Gastroesophageal sphincter (tissue), 4 donors: Measurements from ENCODE around the gene NPFFR1. TPM values are rescaled to one million over a fixed set of nuclear protein-coding genes. Genes with fewer than 3 reads are reported as not detected.
A peak's percentile ranks its signal among the peaks of the same experiment; 100 is the strongest.

ENCODE experiments used
- ATAC-seq: fragments of 150-250 bp; one replicate; pipeline ENCODE4 v1.9.1; 2016; ENCODE audit warnings: mild to moderate bottlenecking, moderate library complexity
- H3K27ac ChIP-seq, 4 donors: fragments of 200-600 bp; sonication (generic) in 3 of 4; 1 replicate in 3 of 4; 2 replicates in 1 of 4; pipeline ENCODE4 v1.5.1; 2016 to 2019
- H3K27me3 ChIP-seq: fragments of 200-600 bp; sonication (generic); one replicate; pipeline ENCODE4 v1.5.1; 2019
- H3K36me3 ChIP-seq, 2 donors: fragments of 200-600 bp; sonication (generic); one replicate each; pipeline ENCODE4 v1.5.1; 2019; ENCODE audit warnings: control low read depth in 1 of 2
- H3K4me1 ChIP-seq, 3 donors: fragments of 200-600 bp; sonication (generic); 1 replicate in 2 of 3; 2 replicates in 1 of 3; pipeline ENCODE4 v1.5.1; 2016 to 2019; ENCODE audit warnings: control low read depth in 2 of 3
- H3K4me3 ChIP-seq, 2 donors: fragments of 200-600 bp; sonication (generic); one replicate each; pipeline ENCODE4 v1.5.1; 2019; ENCODE audit warnings: mild to moderate bottlenecking in 1 of 2, moderate library complexity in 1 of 2
- H3K9me3 ChIP-seq, 3 donors: fragments of 200-600 bp; sonication (generic); one replicate each; pipeline ENCODE4 v1.5.1; 2017 to 2019; ENCODE audit warnings: control low read depth in 2 of 3
- EP300 ChIP-seq: sonication (generic); formaldehyde crosslinking; IDR thresholded peaks from one replicate; pipeline ENCODE4 v1.6.1; 2017; ENCODE audit warnings: antibody characterized with exemption, mild to moderate bottlenecking
- POLR2A ChIP-seq, 2 donors: fragments of 450-650 bp; IDR thresholded peaks; one replicate each; pipeline ENCODE4 v1.6.1; 2017; ENCODE audit warnings: antibody characterized with exemption in 2 of 2, mild to moderate bottlenecking in 2 of 2, moderate library complexity in 1 of 2
- POLR2AphosphoS5 ChIP-seq: sonication (generic); formaldehyde crosslinking; IDR thresholded peaks from one replicate; pipeline ENCODE4 v1.6.1; 2017; ENCODE audit warnings: antibody characterized with exemption
- WGBS, 2 donors: methylation state at CpG; one replicate each; pipeline ENCODE4 v1.1.5; 2018; ENCODE audit warnings: low coverage in 1 of 2; 5-methylcytosine and 5-hydroxymethylcytosine counted together
- total RNA-seq, 4 donors: library from RNA; depleted of rRNA; stranded (reverse); fragments of >200 nt; gene quantifications; one replicate each; pipeline ENCODE4 v1.1.0, GENCODE V29; 2016
- TF ChIP-seq, protein P1 (sequence below), 4 experiments: fragments of 200-600 bp in 2 of 4; fragments of 450-650 bp in 2 of 4; sonication (generic) in 1 of 4; IDR thresholded peaks; one replicate each; pipeline ENCODE4 v1.5.1; 2017 to 2019; ENCODE audit warnings: antibody characterized with exemption in 4 of 4, mild to moderate bottlenecking in 2 of 4, moderate library complexity in 2 of 4

Gene NPFFR1
- total RNA-seq, 4 donors from 2014 or later: under 0.01 to 0.04 (median under 0.01) TPM; not detected in 1

- Histone ChIP-seq H3K27ac (no peak overlapping the region), H3K9me3 (no peaks in the 10 kb centered on the region), H3K27me3 (no peaks in the 10 kb centered on the region), H3K4me1 (peaks cover 0 to 23% (median 8%) of the 10 kb centered on the region in 3 donors), H3K36me3 (peaks cover 0 to 18% of the 10 kb centered on the region in 2 donors), H3K4me3 (no peak overlapping the region)
- TF ChIP-seq POLR2A (IDR thresholded peaks at IDR 0.05): no peak
- TF ChIP-seq POLR2AphosphoS5: no peak
- no peak for TF ChIP-seq EP300
- TF ChIP-seq, protein P1, sequence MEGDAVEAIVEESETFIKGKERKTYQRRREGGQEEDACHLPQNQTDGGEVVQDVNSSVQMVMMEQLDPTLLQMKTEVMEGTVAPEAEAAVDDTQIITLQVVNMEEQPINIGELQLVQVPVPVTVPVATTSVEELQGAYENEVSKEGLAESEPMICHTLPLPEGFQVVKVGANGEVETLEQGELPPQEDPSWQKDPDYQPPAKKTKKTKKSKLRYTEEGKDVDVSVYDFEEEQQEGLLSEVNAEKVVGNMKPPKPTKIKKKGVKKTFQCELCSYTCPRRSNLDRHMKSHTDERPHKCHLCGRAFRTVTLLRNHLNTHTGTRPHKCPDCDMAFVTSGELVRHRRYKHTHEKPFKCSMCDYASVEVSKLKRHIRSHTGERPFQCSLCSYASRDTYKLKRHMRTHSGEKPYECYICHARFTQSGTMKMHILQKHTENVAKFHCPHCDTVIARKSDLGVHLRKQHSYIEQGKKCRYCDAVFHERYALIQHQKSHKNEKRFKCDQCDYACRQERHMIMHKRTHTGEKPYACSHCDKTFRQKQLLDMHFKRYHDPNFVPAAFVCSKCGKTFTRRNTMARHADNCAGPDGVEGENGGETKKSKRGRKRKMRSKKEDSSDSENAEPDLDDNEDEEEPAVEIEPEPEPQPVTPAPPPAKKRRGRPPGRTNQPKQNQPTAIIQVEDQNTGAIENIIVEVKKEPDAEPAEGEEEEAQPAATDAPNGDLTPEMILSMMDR (IDR thresholded peaks at IDR 0.05): no peak
- 33 to 82% methylated on average over 4 to 5 of the region's 5 CpGs for WGBS, 2 donors
- ATAC-seq: no peak
Observed at GRCh38 chr10:70298393-70298792, 14.6 kb upstream of the NPFFR1 start.

DNA sequence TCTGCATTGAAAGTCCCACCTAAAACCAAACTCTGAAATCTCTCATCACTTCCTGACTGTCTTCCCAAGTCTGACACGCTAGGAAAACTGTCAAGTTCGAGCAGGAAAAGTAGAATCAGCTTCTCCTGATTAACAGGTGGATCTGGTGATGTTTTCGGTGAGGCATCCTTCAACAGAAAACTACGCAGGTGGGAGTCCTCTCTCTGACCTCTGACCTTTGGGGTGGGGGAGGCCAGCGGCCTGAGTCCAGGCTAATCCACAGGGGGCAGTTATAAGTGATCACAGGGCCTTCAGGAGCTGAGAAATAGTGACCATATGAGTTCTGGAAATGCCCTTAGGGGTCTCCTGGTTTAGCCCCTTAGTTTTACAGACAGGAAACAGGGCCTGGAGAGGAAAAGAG is 13.4 kb upstream of the NPFFR1 start:
- no peak for ATAC-seq

GRCh38 chr10:70296406-70296899 is 12.6 kb upstream of the NPFFR1 start:
- TF ChIP-seq EP300: no peak
- peak; percentile 58 for TF ChIP-seq POLR2AphosphoS5
- peaks cover 3% of the 10 kb centered on the region for H3K27me3 ChIP-seq
- 37 to 61% methylated on average over 4 to 5 of the region's 12 CpGs for WGBS, 2 donors
- H3K4me1 ChIP-seq: peaks cover 0 to 23% (median 8%) of the 10 kb centered on the region in 3 donors
- H3K4me3 ChIP-seq: no peak overlapping the region
- H3K27ac ChIP-seq: peak overlapping the region in 3 of 4 donors; percentile 60 to 76 (median 67)
- peak; percentile 99 for ATAC-seq
- H3K9me3 ChIP-seq: no peaks in the 10 kb centered on the region
- H3K36me3 ChIP-seq: peaks cover 0 to 18% of the 10 kb centered on the region in 2 donors

More for the DNA sequence above, 13.4 kb upstream of the NPFFR1 start:
- Histone ChIP-seq H3K36me3 (peaks cover 0 to 18% of the 10 kb centered on the region in 2 donors), H3K9me3 (no peaks in the 10 kb centered on the region), H3K4me1 (peaks cover 0 to 23% (median 8%) of the 10 kb centered on the region in 3 donors), H3K27me3 (no peaks in the 10 kb centered on the region), H3K4me3 (no peak overlapping the region), H3K27ac (peak overlapping the region in 3 of 4 donors; percentile 60 to 76 (median 67))
- WGBS, 2 donors: 53 to 83% methylated on average over 1 to 4 of the region's 5 CpGs
- TF ChIP-seq POLR2AphosphoS5 (no peak), POLR2A (IDR thresholded peaks at IDR 0.05) (no peak), EP300 (no peak)
- TF ChIP-seq, protein P1 (IDR thresholded peaks at IDR 0.05): no peak

GRCh38 chr10:70295926-70296325 is 12.1 kb upstream of the NPFFR1 start:
- Histone ChIP-seq H3K4me1 (peaks cover 0 to 23% (median 8%) of the 10 kb centered on the region in 3 donors), H3K36me3 (peaks cover 0 to 12% of the 10 kb centered on the region in 2 donors), H3K27me3 (peaks cover 6% of the 10 kb centered on the region), H3K4me3 (no peak overlapping the region), H3K9me3 (no peaks in the 10 kb centered on the region), H3K27ac (peak overlapping the region in 3 of 4 donors; percentile 60 to 76 (median 67))
- no peak for ATAC-seq
- 83 to 90% methylated on average over 1 to 6 of the region's 7 CpGs for WGBS, 2 donors
- TF ChIP-seq EP300 (no peak), POLR2AphosphoS5 (no peak), POLR2A (IDR thresholded peaks at IDR 0.05) (no peak)
- TF ChIP-seq, protein P1 (IDR thresholded peaks at IDR 0.05): no peak

DNA sequence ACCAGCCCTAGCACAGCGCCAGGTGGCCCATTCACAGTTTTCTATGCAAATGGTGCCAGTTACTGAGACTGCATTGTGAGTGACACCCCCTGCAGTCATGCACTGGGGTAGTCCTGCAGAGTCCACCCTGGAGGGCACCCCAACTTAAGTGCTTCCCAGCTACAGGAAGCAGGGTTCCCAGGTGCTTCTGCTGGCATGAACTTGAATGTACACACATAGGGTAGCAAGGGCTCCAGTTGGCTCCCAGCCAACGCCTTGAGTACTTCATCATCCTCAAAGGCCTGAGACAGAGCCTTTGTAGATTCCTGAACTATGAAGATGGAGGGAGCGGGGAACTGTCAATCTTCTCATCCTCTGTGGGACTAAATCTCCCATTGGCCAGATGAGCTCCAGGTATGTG is 11.5 kb upstream of the NPFFR1 start:
- no peaks in the 10 kb centered on the region for H3K9me3 ChIP-seq
- H3K27me3 ChIP-seq: peaks cover 6% of the 10 kb centered on the region
- H3K27ac ChIP-seq: no peak overlapping the region
- H3K4me1 ChIP-seq: peaks cover 0 to 23% (median 8%) of the 10 kb centered on the region in 3 donors
- WGBS, 2 donors: 76 to 100% methylated on average over 1 to 3 of the region's 3 CpGs
- peaks cover 0 to 6% of the 10 kb centered on the region in 2 donors for H3K36me3 ChIP-seq
- H3K4me3 ChIP-seq: no peak overlapping the region
- ATAC-seq: no peak
- TF ChIP-seq POLR2AphosphoS5 (no peak), EP300 (no peak), POLR2A (IDR thresholded peaks at IDR 0.05) (no peak)
- TF ChIP-seq, protein P1 (IDR thresholded peaks at IDR 0.05): no peak
